ENCODE data around the gene UNC5C. TPM values are rescaled to one million over a fixed set of nuclear protein-coding genes. Genes with fewer than 3 reads are reported as not detected.

Gene UNC5C
- total and polyA plus RNA-seq, 8 donors, result 0.15 to 0.84 (median 0.34) TPM

DNA sequence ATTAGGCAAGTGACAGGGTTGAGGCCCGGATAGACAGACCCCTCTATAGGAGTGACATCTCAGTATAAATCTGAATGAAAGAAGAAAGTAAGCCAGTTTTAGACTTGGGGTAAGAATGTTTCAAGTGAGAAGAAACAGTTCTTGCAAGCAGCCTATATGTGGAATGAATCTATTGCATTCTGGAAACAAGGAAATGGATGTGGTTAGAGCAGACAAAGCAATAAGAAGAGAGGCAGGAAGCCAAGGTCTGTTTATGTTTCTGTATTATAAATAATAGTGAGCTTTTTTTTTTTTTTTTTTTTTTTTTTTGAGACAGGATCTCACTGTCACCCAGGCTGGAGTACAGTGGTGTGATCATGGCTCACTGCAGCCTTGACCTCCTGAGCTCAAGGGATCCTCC lies 255.8 kb downstream of the UNC5C start:
- no peak for FAIRE-seq

DNA sequence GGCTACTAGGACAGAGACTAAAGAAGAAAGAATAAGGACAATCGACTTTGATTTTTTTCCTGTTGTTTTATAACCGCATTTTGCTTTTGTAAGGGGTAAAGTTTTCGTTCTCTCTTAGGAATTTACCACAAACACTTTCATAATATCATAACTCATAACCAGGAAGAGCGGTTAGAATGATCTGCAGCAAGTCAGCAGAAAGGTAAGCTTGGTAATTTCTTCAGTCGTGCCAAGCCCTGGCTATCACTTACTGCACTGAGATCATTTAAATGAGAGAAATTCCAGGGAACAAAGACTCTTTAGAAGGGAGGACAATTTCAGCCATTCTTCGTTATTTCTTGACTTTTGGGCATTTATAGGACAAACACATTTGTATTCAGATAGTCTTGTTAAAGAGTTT lies 258.1 kb downstream of the UNC5C start:
- FAIRE-seq (no peak), ATAC-seq (peak in 2 of 4 donors; percentile 47 to 49), DNase-seq (no peak)
- Histone ChIP-seq H3K27ac (no peak overlapping the region), H3K4me1 (peaks cover 0 to 3% (median 0%) of the 10 kb centered on the region in 3 donors), H3K4me3 (no peak overlapping the region), H3K9me3 (no peaks in the 10 kb centered on the region), H3K27me3 (no peaks in the 10 kb centered on the region), H3K36me3 (no peaks in the 10 kb centered on the region)
- 51 to 59% methylated on average over 6 of the region's 6 CpGs for WGBS, 2 donors
- intact Hi-C loops (cut with DNase I), result no loop called here
- TF ChIP-seq, protein P1, sequence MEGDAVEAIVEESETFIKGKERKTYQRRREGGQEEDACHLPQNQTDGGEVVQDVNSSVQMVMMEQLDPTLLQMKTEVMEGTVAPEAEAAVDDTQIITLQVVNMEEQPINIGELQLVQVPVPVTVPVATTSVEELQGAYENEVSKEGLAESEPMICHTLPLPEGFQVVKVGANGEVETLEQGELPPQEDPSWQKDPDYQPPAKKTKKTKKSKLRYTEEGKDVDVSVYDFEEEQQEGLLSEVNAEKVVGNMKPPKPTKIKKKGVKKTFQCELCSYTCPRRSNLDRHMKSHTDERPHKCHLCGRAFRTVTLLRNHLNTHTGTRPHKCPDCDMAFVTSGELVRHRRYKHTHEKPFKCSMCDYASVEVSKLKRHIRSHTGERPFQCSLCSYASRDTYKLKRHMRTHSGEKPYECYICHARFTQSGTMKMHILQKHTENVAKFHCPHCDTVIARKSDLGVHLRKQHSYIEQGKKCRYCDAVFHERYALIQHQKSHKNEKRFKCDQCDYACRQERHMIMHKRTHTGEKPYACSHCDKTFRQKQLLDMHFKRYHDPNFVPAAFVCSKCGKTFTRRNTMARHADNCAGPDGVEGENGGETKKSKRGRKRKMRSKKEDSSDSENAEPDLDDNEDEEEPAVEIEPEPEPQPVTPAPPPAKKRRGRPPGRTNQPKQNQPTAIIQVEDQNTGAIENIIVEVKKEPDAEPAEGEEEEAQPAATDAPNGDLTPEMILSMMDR (IDR thresholded peaks at IDR 0.05), result no peak

More for the DNA sequence above, 255.8 kb downstream of the UNC5C start:
- 75 to 83% methylated on average over 1 of the region's 1 CpG for WGBS, 2 donors
- DNase-seq, result no peak
- Histone ChIP-seq H3K4me1 (peaks cover 0 to 3% (median 0%) of the 10 kb centered on the region in 3 donors), H3K27ac (no peak overlapping the region), H3K9me3 (no peaks in the 10 kb centered on the region), H3K36me3 (no peaks in the 10 kb centered on the region), H3K4me3 (no peak overlapping the region), H3K27me3 (no peaks in the 10 kb centered on the region)
- intact Hi-C loops (cut with DNase I), result no loop called here
- ATAC-seq, result no peak
- TF ChIP-seq, protein P1 (IDR thresholded peaks at IDR 0.05), result no peak

DNA sequence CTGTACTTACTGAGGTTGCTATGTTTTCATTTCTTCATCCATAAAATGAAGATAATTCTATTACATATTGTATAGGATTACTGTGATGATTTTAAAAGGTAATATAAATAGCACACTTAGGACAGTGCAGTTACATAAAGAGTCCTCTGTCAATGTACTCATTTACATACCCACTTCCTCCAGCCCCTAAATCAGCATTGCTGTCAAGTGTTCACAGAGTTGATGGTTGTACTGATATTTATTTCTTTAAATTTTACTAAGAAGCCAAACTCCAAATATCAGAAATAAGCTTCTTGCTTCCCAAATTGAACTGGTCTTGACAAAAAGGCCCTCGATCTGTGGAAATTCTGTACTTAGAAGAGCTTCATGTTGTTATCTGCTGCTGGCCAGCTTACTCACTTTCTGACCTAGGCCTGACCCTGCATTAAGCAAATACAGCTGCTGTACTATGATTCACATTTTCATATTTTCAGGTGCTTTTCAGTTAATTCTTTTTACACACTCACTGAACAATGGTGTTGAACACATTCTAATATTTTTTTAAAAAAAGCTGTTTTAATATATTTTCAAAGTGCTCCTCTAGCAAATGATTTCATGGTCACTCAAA lies 259.6 kb downstream of the UNC5C start:
- no peaks in the 10 kb centered on the region for H3K9me3 ChIP-seq
- peaks cover 0 to 3% (median 0%) of the 10 kb centered on the region in 3 donors for H3K4me1 ChIP-seq
- DNase-seq, result no peak
- H3K27ac ChIP-seq, result no peak overlapping the region
- 19 to 24% methylated on average over 1 of the region's 1 CpG for WGBS, 2 donors
- intact Hi-C loops (cut with DNase I), result no loop called here
- H3K27me3 ChIP-seq, result no peaks in the 10 kb centered on the region
- ATAC-seq, result peak in 3 of 4 donors; percentile 46 to 69 (median 66)
- no peak overlapping the region for H3K4me3 ChIP-seq
- H3K36me3 ChIP-seq, result no peaks in the 10 kb centered on the region
- no peak for FAIRE-seq
- TF ChIP-seq, protein P1 (IDR thresholded peaks at IDR 0.05), result no peak

DNA sequence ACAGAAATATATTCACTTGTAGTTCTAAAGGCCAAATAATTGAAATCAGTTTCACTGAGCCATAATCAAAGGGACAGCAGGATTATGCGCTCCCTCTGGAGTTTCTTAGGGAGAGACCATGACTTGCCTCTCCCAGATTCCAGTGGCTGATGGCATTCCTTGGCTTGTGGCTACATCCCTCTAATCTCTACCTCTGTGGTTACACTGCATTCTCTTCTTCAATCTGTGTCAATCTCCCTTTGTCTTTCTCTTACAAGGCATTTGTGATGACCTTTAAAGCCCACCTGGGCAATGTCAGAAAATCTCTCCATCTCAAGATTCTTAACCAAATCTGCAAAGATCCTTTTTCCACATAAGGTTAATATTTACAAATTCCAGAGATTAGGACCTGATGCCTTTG lies 260.2 kb downstream of the UNC5C start:
- Histone ChIP-seq H3K4me1 (peaks cover 0 to 3% (median 0%) of the 10 kb centered on the region in 3 donors), H3K27me3 (no peaks in the 10 kb centered on the region), H3K36me3 (no peaks in the 10 kb centered on the region), H3K27ac (no peak overlapping the region), H3K9me3 (no peaks in the 10 kb centered on the region), H3K4me3 (no peak overlapping the region)
- TF ChIP-seq, protein P1 (IDR thresholded peaks at IDR 0.05), result no peak
- ATAC-seq, result no peak
- intact Hi-C loops (cut with DNase I), result no loop called here
- WGBS, 2 donors, result 95 to 97% methylated on average over 1 of the region's 1 CpG
- DNase-seq, result no peak
- no peak for FAIRE-seq

DNA sequence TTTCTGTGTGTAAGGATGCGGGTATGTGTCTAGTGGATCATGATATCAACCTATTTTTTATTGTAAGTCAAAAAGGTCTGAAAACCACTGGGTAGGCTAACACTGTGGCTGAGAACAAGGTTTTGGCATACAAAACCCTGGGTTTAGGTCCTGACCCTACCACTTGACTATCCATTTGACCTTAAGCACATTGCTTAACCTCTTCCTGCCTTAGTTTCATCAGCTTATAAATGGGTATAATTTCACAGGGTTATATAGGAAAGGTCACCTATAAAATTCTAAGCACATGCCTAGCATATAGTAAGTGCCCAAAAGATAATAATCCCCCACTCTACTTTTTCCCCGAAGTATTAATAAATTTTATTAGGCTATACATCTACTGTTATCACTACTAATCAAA lies 263.0 kb downstream of the UNC5C start:
- Histone ChIP-seq H3K9me3 (no peaks in the 10 kb centered on the region), H3K27me3 (no peaks in the 10 kb centered on the region), H3K27ac (no peak overlapping the region), H3K4me1 (peaks cover 0 to 3% (median 0%) of the 10 kb centered on the region in 3 donors), H3K4me3 (no peak overlapping the region), H3K36me3 (no peaks in the 10 kb centered on the region)
- ATAC-seq, result no peak
- no peak for DNase-seq
- TF ChIP-seq, protein P1 (IDR thresholded peaks at IDR 0.05), result no peak
- WGBS, 2 donors, result 74 to 91% methylated on average over 2 of the region's 2 CpGs
- intact Hi-C loops (cut with DNase I), result no loop called here
- no peak for FAIRE-seq

All from pancreas (tissue), 10 donors.